NCI-H69 (cell line): ENCODE data around the gene MYLK3.
A peak's percentile ranks its signal among the peaks of the same experiment; 100 is the strongest.

Source experiments
- DNase-seq: peaks from one replicate; lab custom pipeline; 2025; lab: John Stamatoyannopoulos, UW

The MYLK3 gene

DNA sequence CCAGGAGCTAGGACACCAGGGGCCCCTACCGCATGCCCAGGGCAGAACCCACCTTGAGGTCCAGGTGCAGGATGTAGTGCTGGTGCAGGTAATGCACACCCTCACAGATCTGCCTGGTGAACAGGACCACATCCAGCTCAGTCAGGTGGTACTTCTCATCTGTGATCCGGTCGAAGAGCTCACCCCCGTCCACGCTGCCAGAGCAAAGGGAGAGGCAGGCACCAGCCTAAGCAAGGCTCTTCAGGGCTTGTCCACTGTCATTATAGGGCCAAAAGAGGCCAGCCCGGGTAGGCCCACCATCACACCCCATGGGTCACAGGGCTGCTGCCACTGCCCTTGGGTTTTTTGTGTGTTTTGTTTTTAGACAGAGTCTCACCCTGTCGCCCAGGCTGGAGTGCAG is 21.0 kb downstream of the MYLK3 start:
- no peak for DNase-seq

DNA sequence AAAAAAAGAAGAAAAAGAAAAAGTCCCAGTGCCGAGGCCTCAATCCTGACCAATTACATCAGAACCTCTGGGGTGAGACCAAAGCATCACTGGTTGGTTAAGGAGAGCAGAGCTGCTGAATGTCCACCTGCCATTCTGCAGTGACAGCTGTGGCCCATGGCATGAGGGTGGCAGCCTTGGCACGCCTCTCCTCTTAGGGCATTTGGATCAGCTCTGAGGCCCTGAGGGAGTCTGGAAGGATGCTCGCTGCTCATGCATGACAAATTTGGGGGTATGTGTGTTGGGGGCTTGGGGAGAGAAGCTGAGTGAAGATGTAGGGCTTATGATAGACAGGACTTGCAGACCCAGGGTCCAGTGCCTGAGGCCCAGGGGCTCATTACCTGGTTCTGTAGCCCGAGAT is 26.3 kb downstream of the MYLK3 start:
- no peak for DNase-seq

DNA sequence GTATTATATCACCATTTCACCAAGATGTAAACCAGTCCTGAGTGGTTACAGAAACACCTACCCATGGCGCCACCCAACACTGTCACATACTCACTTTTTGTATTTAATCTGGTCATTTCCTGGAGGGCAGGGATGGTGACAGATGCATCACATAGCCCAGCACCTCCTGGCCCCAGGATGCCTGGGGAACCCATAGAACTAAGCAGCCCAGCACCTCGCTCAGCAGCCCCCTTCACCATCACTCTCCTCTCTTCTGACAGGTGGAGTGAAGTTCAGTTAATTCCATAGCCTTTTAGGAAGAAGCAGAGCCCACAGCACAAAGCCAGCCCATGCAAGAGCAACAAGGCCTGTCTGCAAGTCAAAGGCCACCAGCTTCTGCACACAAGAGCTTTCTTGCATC is 27.5 kb downstream of the MYLK3 start:
- DNase-seq = no peak

DNA sequence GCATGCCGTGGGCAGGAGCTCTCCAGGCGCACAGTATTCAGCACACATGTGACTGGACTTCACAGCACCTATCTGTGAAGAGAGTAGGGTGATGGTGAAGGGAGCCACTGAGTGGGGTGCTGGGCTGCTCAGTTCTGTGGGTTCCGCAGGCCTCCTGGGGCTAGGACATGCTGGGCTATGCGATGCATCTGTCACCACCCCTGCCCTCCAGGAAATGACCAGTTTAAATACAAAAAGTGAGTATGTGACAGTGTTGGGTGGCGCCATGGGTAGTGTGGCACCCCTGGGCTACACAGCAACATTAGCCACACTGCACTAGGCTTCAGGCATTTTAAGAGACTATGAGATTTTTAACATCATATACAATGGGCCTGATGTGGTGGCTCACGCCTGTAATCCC is 28.6 kb downstream of the MYLK3 start:
- DNase-seq = no peak

DNA sequence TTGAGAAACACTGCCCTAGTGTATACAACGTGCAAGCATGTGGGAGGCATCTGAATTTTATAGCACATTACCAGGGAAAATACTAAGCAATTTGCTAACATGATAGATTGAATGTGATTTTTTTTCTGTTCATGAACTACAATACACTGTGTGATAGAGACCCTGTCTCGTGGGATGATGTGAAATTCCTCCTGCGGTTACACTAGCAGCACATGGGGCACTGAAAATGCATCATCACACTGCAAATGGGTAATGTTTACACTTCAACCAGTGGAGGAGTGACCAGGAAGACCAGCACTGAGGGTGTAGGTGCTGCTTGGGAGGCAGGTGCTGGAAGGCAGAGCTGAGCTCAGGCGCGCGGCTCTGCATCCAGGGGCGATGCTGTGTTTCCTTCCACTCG is 29.9 kb downstream of the MYLK3 start:
- peak; percentile 21 for DNase-seq

DNA sequence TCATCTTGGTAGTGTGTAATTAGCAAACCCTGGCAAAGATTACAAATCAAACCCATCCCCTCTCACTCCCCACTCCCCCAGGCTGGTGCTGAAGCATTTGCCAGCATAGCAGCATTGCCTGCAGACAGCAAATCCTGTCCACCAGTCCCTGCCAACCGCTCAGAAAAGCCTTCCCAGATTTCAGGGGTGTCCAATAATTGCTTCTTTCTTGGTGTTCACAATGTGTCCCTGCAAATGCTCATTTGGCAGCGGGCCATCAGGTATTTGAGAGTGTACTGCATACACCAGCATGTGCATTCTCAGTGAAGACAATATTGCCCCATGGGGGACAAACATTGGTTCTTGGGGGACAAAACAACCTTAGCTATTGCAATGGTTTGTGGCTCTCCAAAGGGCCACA is 30.5 kb downstream of the MYLK3 start:
- DNase-seq = peak; percentile 56

DNA sequence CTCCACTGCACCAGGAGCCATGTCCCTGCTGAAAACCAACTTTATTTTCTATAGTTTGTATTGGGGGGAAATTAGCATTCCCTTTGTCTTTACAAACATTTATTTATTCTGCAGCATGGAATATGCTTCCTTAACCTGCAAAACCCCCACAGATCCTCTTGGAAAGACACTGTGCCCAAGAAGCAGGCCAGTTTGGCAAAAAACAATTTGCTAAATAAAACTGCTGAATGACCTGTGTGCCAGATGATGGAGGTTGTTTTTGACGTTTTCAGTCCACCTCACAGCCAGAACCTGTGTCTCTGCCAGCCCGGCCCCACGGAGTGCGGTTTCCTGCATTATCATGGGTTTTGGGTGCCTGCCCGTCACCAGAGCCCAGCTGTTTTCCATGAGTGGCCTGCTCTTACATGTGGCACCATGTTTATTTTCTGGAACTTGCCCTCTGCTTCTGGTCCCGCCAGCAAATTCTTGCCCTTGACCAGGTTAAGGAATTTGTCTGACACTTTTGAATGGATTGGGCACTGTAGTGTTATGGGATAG is 32.3 kb downstream of the MYLK3 start:
- DNase-seq = peak; percentile 7

DNA sequence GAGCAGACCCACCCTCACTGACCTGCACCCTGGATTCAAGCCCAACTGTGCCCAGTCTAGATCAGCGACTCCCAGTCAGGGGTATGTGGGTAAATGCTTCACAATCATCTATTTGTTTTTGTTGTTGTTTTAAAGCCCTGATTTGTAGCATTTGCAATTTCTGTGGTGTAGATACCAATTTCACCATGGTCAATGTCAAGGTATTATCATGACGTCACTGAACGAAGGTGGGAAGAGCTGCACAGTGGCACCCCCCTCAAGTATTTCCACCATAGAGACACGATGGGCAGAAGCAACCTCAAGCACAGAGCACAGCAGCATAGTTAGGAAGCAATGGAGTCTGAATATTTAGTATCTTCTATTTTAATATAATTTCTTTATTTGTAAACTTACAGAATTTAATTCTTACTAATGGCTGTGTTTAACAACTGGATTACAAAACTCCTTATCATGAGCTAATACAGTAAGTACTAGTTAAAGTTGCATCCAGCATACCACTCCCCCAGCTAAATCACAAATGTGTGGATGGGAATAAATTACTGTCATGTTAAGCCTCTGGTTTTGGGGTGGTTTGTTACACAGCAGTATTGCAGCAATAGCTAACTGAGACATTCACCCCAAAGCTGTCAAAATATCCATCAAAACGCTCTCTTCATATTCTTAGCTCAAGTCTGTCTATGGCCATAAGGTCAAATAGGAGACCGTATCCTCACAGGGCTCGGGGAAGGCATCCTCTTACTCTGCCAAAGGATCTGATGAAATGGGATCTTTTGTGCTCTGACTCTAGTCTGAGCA is 33.1 kb downstream of the MYLK3 start:
- no peak for DNase-seq

DNA sequence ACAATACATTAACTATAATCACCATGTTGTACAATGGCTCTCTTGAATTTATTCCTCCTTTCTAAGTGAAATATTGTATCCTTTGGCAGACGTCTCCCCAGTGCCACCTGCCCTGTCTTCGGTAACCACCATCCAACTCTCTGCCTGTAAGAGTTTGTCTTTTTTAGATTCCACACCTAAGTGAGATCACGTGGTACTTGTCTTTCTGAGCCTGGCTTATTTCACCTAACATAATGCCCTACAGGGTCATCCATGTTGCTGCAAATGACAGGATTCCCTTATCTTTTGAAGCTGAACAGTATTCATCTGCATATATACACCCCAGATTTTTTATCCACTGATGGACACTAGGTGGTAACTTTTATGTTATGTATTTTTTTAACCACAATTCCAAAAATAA is 34.5 kb downstream of the MYLK3 start:
- peak; percentile 34 for DNase-seq

DNA sequence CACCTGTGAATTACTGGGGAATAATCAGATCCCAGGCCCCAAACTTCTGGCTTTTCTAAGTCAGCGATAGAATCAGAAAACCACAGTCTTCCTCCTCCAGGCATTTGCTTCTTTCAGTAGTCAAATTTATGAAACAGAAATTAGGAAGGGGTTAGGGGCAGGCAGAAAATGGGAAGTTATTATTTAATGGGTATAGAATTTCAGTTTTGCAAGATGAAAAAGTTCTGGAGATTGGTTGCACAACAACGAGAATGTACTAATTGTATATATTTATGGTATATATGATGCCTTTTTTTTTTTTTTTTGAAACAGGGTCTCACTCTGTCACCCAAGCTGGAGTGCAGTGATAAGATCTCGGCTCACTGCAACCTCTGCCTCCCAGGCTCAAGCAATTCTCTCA is 35.2 kb downstream of the MYLK3 start:
- no peak for DNase-seq

DNA sequence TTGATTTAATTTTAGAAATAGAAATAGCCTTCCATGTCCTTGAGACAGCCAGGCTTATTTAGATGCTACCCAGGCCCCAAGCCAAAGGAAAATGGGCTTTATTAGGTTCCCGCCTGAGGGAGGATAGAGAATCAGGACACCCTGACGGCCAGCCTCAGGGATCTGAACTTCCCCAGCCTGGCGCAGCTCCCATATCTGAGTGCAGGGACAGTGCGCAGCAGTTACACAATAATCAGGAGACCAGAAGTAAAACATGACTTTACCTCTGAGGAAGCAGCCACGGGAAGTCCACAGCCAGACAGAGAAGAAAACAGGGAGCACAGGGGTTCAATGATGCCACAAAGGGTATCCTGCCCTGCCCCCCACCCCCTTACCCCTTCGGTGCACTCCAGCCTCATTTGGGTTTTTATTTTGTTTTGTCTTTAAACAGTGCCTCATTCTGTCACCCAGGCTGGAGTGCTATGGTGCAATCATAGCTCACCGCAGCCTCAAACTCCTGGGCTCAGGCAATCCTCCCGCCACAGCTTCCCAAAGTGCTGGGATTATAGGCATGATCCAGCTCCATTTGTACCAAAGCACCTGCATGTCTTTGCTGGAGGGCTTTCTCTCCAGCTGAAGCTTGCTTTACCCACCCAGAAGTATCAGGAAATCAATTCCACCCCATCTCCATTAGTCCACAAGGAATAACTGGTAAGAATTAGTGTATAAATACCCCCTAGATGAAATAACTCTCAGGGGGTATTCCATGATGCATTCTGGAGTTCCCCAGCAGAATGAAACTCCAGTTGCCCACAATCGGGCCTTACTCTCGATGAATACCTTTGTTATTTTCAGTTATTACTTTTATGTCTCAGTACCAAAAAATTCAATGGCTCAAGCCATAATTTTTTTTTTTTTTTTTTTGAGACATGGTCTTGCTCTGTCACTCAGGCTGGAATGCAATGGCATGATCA is 36.8 kb downstream of the MYLK3 start:
- no peak for DNase-seq

DNA sequence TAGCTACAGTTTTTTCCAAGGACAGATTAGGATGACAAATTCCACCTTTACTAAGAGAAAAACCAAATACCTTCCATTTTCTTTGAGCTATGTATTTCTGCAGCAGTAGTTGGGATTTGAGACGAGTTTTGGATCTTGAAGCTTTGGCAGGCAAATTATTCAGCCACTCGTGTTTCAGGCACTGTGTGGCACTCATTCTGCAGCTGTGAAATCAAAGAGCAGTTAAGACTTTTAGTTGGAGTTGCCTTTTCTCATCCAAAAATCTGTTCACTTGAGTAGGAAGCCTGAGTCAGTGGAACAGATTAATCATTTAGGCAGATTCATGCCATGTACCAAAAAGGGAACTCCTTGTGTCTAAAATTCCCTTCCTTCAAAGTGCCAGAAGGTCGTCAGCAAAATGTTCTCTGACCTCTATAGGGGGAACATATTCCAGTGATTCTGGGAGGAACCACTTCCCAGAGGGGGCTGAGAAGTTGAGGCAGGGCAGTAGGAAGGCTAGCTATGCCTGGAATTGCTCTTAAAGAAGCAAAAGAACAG is 38.6 kb downstream of the MYLK3 start:
- no peak for DNase-seq

DNA sequence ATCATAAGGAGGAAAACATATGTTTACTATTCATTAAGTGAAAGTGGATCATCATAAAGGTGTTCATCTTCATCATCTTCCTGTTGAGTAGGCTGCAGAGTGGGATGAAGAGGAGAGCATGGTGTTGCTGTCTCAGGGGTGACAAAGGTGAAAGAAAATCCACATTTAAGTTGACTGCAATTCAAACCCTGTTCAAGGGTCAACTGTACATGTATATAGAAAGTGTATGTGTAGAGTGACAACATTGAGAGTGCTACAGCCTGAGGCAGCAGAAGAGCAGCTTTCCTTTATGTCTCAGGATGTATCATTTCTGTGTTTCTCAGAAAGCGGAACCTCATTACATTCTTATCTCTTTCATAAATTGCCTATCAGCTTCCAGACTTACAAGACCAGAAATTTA is 41.5 kb downstream of the MYLK3 start:
- DNase-seq = no peak

DNA sequence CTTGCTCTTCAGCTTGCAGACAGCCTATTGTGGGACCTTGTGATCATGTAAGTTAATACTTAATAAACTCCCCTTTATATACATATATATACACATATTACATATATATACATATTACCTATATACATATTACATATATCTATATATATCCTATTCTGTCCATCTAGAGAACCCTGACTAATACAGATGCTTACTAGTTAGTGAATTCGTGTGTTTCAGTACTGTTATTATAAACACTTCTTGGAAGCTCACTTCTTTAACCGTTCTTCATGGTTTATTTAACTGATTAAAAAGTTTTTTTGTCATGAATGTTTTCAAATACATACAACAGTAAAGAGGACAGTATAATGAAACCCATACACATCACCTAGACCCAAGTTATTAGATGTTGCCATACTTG is 46.1 kb downstream of the MYLK3 start:
- no peak for DNase-seq

DNA sequence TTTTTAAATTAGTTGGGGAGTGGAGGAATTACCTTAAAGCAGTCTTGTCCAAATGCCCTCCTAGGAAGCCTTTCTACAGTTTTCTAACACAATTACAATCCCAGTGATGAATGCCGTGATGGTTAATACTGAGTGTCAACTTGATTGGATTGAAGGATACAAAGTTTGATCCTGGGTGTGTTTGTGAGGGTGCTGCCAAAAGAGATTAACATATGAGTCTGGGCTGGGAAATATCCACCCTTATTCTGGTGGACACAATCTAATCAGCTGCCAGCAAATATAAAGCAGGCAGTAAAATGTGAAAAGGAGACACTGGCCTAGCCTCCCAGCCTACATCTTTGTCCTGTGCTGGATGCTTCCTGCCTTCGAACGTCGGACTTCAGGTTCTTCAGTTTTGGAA is 46.5 kb downstream of the MYLK3 start:
- no peak for DNase-seq

DNA sequence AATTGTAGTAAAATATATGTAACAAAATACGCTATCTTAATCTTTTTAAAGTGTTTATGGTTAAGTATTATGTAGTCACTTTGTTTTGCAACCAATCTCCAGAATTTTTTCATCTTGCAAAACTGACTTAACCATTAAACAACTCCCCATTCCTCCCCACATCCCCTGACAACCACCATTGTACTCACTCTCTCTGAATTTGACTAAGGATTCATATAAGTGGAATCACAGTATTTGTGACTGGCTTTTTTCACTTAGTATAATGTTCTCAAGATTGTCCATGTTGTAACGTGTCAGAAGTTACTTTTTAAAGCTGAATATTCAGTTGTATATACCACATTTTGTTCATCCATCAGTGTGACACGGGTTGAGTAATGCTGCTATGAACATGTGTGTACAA is 48.1 kb downstream of the MYLK3 start:
- no peak for DNase-seq

DNA sequence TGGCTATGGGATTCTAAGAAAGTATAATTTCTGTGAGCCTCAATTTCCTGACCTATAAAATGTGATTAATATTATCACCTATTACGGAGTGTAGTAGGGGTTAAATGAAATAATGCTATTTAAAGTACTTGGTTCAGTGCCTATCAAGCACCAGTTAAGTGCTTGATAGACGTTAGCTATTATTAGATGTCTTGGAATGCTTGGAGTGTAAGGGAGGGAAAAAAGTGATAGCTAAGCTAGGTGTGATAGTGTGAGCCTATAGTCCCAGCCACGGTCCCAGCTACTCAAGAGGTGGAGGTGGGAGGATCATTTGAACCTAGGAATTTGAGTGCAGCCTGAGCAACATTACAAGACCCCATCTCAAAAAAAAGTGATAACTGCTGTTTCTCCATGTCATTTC is 51.2 kb downstream of the MYLK3 start:
- no peak for DNase-seq

DNA sequence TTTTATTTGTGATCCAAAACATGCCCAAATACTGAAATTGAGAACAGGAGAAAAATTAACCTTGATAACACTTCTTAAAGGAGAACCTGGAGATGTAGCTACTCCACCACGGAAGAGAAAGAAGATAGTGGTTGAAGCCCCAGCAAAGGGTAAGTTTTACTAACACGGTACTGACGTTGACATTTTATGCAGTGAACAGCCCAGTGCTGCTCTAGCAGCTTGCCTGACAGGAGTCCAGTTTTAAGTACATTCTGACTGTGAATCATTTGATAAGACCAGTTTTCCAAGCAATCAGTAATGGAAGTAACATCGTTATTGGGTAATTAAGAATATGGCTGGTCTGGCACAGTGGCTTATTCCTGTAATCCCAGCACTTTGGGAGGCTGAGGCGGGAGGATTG is 52.2 kb downstream of the MYLK3 start:
- DNase-seq = no peak

DNA sequence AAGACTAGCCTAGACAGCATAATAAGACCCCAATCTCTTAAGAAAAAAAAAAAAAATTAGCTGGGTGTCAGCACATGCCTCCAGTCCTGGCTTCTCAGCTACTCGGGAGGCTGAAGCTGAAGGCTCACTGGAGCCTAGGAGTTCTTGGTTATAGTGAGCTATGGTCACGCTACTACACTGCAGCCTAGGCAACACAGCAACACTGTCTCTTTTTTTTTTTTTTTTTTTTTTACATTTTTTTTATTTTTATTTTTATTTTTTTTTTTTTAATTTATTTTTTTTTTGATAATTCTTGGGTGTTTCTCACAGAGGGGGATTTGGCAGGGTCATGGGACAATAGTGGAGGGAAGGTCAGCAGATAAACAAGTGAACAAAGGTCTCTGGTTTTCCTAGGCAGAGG is 54.5 kb downstream of the MYLK3 start:
- DNase-seq = no peak

DNA sequence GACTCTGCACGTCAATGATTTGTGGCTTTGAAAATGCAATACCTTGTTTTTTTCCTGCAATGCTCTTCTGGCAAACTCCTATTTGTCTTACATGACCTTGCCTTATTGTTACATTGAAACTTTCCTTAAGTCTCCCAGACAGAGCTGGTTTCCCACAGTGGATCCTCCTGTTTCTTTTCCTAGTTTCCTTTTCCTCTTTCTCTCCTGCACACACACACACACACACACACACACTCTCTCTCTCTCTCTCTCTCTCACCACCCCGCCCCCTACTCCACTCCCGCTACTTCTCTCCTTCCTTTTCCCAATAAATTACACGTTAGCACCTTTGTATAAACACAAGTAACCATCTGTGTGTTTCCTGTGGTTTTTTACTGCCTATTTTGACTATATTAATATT is 56.4 kb downstream of the MYLK3 start:
- peak; percentile 4 for DNase-seq

DNA sequence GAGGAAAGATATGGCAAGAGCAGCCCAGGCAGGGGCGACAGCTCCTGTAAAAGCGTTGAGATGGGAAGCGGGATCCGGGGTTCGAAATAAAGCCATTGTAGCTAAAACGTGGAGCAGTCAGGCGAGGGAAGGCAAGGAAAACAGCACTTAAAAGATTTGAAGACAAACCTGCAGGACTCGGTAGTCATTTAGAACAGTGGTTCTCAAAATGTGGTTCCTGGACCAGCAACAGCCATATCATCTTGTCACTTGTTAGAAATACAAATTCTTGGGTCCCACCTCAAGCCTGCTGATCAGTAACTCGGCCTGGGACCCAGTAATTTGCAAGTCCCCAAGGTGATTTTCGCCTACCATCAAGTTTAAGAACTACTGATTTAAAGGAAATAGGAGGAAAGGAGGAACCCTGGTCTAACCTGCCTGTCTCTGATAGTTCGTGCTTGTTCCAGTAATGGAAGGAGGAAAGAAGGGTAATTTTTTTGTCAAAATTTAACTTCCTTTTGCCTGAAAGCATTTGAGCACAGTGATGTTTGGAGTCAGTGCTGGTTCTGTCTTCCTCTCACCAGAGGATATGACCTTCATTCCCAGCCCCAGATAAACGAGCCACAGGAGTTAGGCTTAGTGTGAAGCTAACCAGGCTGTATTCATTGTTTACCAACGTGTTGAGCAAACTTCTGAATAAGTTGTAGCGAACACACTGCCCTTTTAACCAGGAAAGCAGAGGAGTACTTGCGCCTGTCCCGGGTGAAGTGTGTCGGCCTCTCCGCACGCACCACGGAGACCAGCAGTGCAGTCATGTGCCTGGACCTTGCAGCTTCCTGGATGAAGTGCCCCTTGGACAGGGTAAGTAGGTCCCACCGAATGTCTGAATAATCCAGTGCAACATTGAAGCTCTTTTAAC is 57.6 kb downstream of the MYLK3 start:
- peak; percentile 4 for DNase-seq
